ENCODE data around the gene RASAL2.
"Not testable (repeated sequence)": the region's sequence is repeated elsewhere in the genome, so short reads cannot be mapped to it uniquely, and the experiment has no call there.

RASAL2 gene

DNA sequence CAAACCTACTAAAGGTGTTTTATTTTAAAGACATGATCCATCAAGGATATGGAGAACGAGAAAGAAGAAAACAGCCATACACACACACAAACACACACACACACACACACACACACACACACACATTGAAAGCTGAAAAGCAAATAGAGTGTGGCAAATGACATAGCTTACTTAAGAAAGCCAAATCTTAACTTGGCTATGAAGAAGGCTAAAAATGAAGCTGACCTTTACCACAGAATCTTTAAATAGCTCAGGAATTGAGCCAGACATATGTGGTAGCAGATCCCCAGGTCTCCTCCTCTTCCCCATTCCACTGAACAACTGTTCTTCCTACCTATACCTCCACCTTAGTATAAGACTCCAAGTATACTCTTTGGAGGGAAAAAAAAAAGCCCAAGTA lies 217.3 kb downstream of the RASAL2 start:
- peaks cover 6% of the 10 kb centered on the region for H3K4me1 ChIP-seq (ENCODE audit: control insufficient read depth, insufficient read depth, low read length)
- no peaks in the 10 kb centered on the region for H3K36me3 ChIP-seq (ENCODE audit: control insufficient read depth in 2 of 2, insufficient read depth in 2 of 2, low read length in 2 of 2)

DNA sequence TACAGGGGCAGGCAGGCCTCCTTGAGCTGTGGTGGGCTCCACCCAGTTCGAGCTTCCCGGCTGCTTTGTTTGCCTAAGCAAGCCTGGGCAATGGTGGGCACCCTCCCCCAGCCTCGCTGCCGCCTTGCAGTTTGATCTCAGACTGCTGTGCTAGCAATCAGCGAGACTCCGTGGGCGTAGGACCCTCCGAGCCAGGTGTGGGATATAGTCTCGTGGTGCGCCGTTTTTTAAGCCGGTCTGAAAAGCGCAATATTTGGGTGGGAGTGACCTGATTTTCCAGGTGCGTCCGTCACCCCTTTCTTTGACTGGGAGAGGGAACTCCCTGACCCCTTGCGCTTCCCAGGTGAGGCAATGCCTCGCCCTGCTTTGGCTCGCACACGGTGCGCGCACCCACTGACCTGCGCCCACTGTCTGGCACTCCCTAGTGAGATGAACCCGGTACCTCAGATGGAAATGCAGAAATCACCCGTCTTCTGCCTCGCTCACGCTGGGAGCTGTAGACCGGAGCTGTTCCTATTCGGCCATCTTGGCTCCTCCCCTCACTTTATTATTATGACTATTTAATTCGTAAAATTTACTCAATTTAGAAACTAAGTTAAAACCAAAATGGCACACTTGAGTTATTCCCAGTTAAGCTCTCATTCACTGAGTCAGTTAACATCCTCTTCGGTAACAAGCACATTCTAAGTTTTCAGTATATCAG lies 226.5 kb downstream of the RASAL2 start:
- H3K9ac ChIP-seq (ENCODE audit: low read length in 2 of 2); H3K4me3 ChIP-seq (ENCODE audit: low read length in 2 of 2); H3K4me1 ChIP-seq (ENCODE audit: control insufficient read depth, insufficient read depth, low read length); H3K27me3 ChIP-seq (ENCODE audit: control insufficient read depth in 1 of 2, insufficient read depth in 2 of 2, low read length in 2 of 2); H3K27ac ChIP-seq (ENCODE audit: low read length); H3K36me3 ChIP-seq (ENCODE audit: control insufficient read depth in 2 of 2, insufficient read depth in 2 of 2, low read length in 2 of 2); H3K9me3 ChIP-seq (ENCODE audit: control insufficient read depth in 2 of 2, low read length in 2 of 2): not testable (repeated sequence)

More for the DNA sequence above, 217.3 kb downstream of the RASAL2 start:
- H3K27me3 ChIP-seq (ENCODE audit: control insufficient read depth in 1 of 2, insufficient read depth in 2 of 2, low read length in 2 of 2) = no peaks in the 10 kb centered on the region
- H3K9me3 ChIP-seq (ENCODE audit: control insufficient read depth in 2 of 2, low read length in 2 of 2) = no peaks in the 10 kb centered on the region
- H3K4me3 ChIP-seq (ENCODE audit: low read length in 2 of 2) = no peak overlapping the region
- H3K27ac ChIP-seq (ENCODE audit: low read length) = no peak overlapping the region
- no peak overlapping the region for H3K9ac ChIP-seq (ENCODE audit: low read length in 2 of 2)

- Histone ChIP-seq H3K9ac (ENCODE audit: low read length in 2 of 2) (no peak overlapping the region), H3K4me3 (ENCODE audit: low read length in 2 of 2) (no peak overlapping the region), H3K27ac (ENCODE audit: low read length) (no peak overlapping the region), H3K36me3 (ENCODE audit: control insufficient read depth in 2 of 2, insufficient read depth in 2 of 2, low read length in 2 of 2) (no peaks in the 10 kb centered on the region), H3K4me1 (ENCODE audit: control insufficient read depth, insufficient read depth, low read length) (no peaks in the 10 kb centered on the region), H3K27me3 (ENCODE audit: control insufficient read depth in 1 of 2, insufficient read depth in 2 of 2, low read length in 2 of 2) (no peaks in the 10 kb centered on the region), H3K9me3 (ENCODE audit: control insufficient read depth in 2 of 2, low read length in 2 of 2) (no peaks in the 10 kb centered on the region)
These were observed 229.2 kb downstream of the RASAL2 start for GRCh38 chr1:178323067-178323466.

DNA sequence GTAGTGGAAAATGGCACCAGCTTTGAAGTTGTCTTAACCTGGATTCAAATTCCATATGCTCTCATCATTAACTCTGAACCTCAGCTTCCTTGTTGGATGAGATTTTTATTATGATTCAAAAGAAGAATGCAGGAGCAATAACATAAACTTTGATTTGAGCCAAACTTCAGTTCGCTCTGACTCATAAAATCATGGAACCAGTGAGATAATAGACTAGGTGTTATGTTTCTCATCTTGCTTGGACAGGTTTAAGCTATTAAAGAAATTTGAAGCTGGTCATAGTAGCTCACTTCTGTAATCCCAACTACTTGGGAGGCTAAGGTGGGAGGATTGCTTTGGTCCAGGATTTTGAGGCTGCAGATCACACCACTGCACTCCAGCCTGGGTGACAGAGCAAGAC lies 230.1 kb downstream of the RASAL2 start:
- Histone ChIP-seq H3K27me3 (ENCODE audit: control insufficient read depth in 1 of 2, insufficient read depth in 2 of 2, low read length in 2 of 2) (no peaks in the 10 kb centered on the region), H3K36me3 (ENCODE audit: control insufficient read depth in 2 of 2, insufficient read depth in 2 of 2, low read length in 2 of 2) (no peaks in the 10 kb centered on the region), H3K4me3 (ENCODE audit: low read length in 2 of 2) (no peak overlapping the region), H3K4me1 (ENCODE audit: control insufficient read depth, insufficient read depth, low read length) (no peaks in the 10 kb centered on the region), H3K9ac (ENCODE audit: low read length in 2 of 2) (no peak overlapping the region), H3K9me3 (ENCODE audit: control insufficient read depth in 2 of 2, low read length in 2 of 2) (no peaks in the 10 kb centered on the region), H3K27ac (ENCODE audit: low read length) (no peak overlapping the region)

- Histone ChIP-seq H3K9ac (ENCODE audit: low read length in 2 of 2) (no peak overlapping the region), H3K27me3 (ENCODE audit: control insufficient read depth in 1 of 2, insufficient read depth in 2 of 2, low read length in 2 of 2) (no peaks in the 10 kb centered on the region), H3K36me3 (ENCODE audit: control insufficient read depth in 2 of 2, insufficient read depth in 2 of 2, low read length in 2 of 2) (no peaks in the 10 kb centered on the region), H3K4me1 (ENCODE audit: control insufficient read depth, insufficient read depth, low read length) (no peaks in the 10 kb centered on the region), H3K4me3 (ENCODE audit: low read length in 2 of 2) (no peak overlapping the region), H3K9me3 (ENCODE audit: control insufficient read depth in 2 of 2, low read length in 2 of 2) (no peaks in the 10 kb centered on the region), H3K27ac (ENCODE audit: low read length) (no peak overlapping the region)
These were observed 234.8 kb downstream of the RASAL2 start for GRCh38 chr1:178328728-178329127.

DNA sequence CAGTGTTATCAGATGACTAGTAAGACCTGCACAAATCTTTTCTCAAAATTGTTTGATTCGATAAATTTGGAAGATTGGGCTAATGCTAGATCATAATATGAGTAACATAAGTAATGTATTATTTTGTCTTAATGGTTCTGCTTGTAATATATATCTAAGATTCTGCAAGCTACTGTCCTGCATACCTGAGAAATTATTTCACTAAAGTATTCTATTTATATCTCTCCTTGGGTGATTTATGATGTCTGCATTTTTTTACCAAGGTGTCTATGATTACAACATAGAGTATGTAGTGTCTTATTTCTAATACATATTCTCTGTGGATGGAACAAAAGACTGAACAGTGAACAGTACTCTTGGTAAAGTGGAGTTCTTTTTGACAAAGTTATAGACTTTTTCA lies 236.2 kb downstream of the RASAL2 start:
- Histone ChIP-seq H3K9me3 (ENCODE audit: control insufficient read depth in 2 of 2, low read length in 2 of 2) (no peaks in the 10 kb centered on the region), H3K27ac (ENCODE audit: low read length) (no peak overlapping the region), H3K4me1 (ENCODE audit: control insufficient read depth, insufficient read depth, low read length) (no peaks in the 10 kb centered on the region), H3K4me3 (ENCODE audit: low read length in 2 of 2) (no peak overlapping the region), H3K9ac (ENCODE audit: low read length in 2 of 2) (no peak overlapping the region), H3K27me3 (ENCODE audit: control insufficient read depth in 1 of 2, insufficient read depth in 2 of 2, low read length in 2 of 2) (no peaks in the 10 kb centered on the region), H3K36me3 (ENCODE audit: control insufficient read depth in 2 of 2, insufficient read depth in 2 of 2, low read length in 2 of 2) (no peaks in the 10 kb centered on the region)

- Histone ChIP-seq H3K4me3 (ENCODE audit: low read length in 2 of 2) (no peak overlapping the region), H3K36me3 (ENCODE audit: control insufficient read depth in 2 of 2, insufficient read depth in 2 of 2, low read length in 2 of 2) (no peaks in the 10 kb centered on the region), H3K27me3 (ENCODE audit: control insufficient read depth in 1 of 2, insufficient read depth in 2 of 2, low read length in 2 of 2) (no peaks in the 10 kb centered on the region), H3K4me1 (ENCODE audit: control insufficient read depth, insufficient read depth, low read length) (no peaks in the 10 kb centered on the region), H3K9ac (ENCODE audit: low read length in 2 of 2) (no peak overlapping the region), H3K27ac (ENCODE audit: low read length) (no peak overlapping the region), H3K9me3 (ENCODE audit: control insufficient read depth in 2 of 2, low read length in 2 of 2) (no peaks in the 10 kb centered on the region)
These were observed 237.1 kb downstream of the RASAL2 start for GRCh38 chr1:178330848-178331497.

DNA sequence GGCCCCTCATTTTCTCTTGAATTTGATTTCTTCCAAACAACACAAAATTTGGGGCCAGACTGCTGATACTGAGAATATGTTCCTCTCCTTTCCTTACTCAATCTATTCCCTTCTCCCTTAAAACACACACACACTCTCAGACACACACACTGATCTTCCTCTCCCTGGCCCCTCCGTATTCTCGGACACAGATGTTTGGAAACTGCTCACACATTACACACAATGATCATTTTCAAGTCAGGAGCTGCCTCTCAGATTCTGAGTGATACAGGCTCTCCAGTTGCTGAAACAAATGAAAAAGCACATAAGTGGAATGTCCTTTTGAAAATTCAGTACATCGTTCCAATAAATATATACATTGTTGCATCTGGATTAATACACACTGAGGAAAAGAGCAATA lies 241.5 kb downstream of the RASAL2 start:
- no peak overlapping the region for H3K27ac ChIP-seq (ENCODE audit: low read length)
- no peaks in the 10 kb centered on the region for H3K27me3 ChIP-seq (ENCODE audit: control insufficient read depth in 1 of 2, insufficient read depth in 2 of 2, low read length in 2 of 2)
- H3K36me3 ChIP-seq (ENCODE audit: control insufficient read depth in 2 of 2, insufficient read depth in 2 of 2, low read length in 2 of 2) = no peaks in the 10 kb centered on the region
- no peaks in the 10 kb centered on the region for H3K9me3 ChIP-seq (ENCODE audit: control insufficient read depth in 2 of 2, low read length in 2 of 2)
- H3K4me1 ChIP-seq (ENCODE audit: control insufficient read depth, insufficient read depth, low read length) = no peaks in the 10 kb centered on the region
- no peak overlapping the region for H3K9ac ChIP-seq (ENCODE audit: low read length in 2 of 2)
- no peak overlapping the region for H3K4me3 ChIP-seq (ENCODE audit: low read length in 2 of 2)

GRCh38 chr1:178337091-178337706 lies 243.3 kb downstream of the RASAL2 start:
- Histone ChIP-seq H3K4me1 (ENCODE audit: control insufficient read depth, insufficient read depth, low read length) (no peaks in the 10 kb centered on the region), H3K9ac (ENCODE audit: low read length in 2 of 2) (no peak overlapping the region), H3K36me3 (ENCODE audit: control insufficient read depth in 2 of 2, insufficient read depth in 2 of 2, low read length in 2 of 2) (no peaks in the 10 kb centered on the region), H3K9me3 (ENCODE audit: control insufficient read depth in 2 of 2, low read length in 2 of 2) (no peaks in the 10 kb centered on the region), H3K4me3 (ENCODE audit: low read length in 2 of 2) (no peak overlapping the region), H3K27ac (ENCODE audit: low read length) (no peak overlapping the region), H3K27me3 (ENCODE audit: control insufficient read depth in 1 of 2, insufficient read depth in 2 of 2, low read length in 2 of 2) (no peaks in the 10 kb centered on the region)

DNA sequence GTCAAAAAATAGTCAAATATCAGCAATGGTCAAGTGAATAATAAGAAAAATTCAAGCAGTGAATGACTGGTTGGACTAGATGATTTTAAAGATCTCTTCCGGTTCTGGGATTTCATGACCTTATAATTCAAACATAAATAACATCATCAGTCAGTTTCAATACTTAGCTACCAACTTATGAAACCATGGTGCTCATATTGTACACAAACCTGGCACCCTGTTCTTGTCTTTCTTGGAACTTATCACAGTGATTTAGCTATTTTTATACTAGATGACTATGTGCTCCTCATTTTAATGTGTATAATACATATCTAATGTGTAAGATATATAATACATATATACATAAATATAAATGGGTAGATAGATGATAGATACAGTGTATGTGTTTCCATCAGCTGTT lies 245.9 kb downstream of the RASAL2 start:
- Histone ChIP-seq H3K4me3 (ENCODE audit: low read length in 2 of 2) (no peak overlapping the region), H3K27me3 (ENCODE audit: control insufficient read depth in 1 of 2, insufficient read depth in 2 of 2, low read length in 2 of 2) (no peaks in the 10 kb centered on the region), H3K36me3 (ENCODE audit: control insufficient read depth in 2 of 2, insufficient read depth in 2 of 2, low read length in 2 of 2) (no peaks in the 10 kb centered on the region), H3K9ac (ENCODE audit: low read length in 2 of 2) (no peak overlapping the region), H3K27ac (ENCODE audit: low read length) (no peak overlapping the region), H3K9me3 (ENCODE audit: control insufficient read depth in 2 of 2, low read length in 2 of 2) (no peaks in the 10 kb centered on the region), H3K4me1 (ENCODE audit: control insufficient read depth, insufficient read depth, low read length) (peaks cover 2% of the 10 kb centered on the region)
